C4-2B (cell line): ENCODE data around the gene PRKCD.

Experiments used
- CTCF ChIP-seq: fragments of 450-650 bp; conservative IDR thresholded peaks from 2 replicates; pipeline ENCODE4 v1.5.1; 2017; ENCODE audit warnings: mild to moderate bottlenecking
- ZFX ChIP-seq: fragments of 450-650 bp; IDR thresholded peaks from 2 replicates; pipeline ENCODE4 v1.6.1; 2017

- no peak for TF ChIP-seq CTCF
- no peak for TF ChIP-seq ZFX
Measured at GRCh38 chr3:53145713-53146080, 15.3 kb upstream of the PRKCD start.
